ENCODE measurements around the gene CACNA2D3.

CACNA2D3 gene

DNA sequence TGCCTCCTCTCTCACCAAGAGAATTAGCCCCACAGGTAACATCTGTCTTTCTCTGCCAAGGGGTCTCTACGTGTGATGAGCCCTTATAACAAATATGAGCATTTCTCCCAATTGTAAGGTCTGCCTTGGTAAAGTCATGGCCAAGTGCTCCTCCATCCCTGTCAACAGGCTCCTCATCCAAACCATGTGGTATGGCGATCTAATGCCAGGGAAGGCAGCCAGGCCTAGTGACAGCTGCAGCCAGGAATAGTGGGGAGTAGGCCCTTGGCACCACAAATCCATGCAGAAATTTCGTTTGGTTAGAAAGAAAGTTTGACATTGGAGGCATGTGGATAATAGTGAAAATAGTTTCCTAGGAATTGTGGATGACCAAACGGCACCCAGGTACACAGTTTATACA lies 810.3 kb downstream of the CACNA2D3 start:
- no peak for DNase-seq (ENCODE audit: low spot score)
- no peak for TF ChIP-seq CTCF (IDR thresholded peaks at IDR 0.05; ENCODE audit: extremely low read depth, missing control alignments)

GRCh38 chr3:54935869-54936268 lies 813.5 kb downstream of the CACNA2D3 start:
- TF ChIP-seq CTCF (IDR thresholded peaks at IDR 0.05; ENCODE audit: extremely low read depth, missing control alignments) = no peak
- no peak for DNase-seq (ENCODE audit: low spot score)

DNA sequence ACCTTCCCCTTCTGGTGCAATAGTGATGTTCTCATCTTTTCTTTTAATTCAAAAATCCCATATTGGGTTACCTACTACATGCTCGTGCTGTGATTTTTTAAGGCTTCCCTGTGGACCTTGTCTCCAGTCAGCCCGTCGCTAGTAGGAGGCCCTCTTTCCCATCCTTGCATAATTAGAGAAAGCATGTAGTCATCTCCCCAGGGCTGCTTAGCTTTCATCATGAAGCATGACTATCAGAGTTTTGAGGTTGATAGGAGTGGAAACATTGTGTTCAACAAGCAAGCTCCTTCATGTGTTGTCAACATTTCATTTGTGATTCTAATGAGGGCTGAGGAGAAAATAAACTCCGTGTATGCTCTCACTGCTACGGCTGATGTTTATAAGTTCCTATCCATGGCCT lies 814.2 kb downstream of the CACNA2D3 start:
- no peak for TF ChIP-seq CTCF (IDR thresholded peaks at IDR 0.05; ENCODE audit: extremely low read depth, missing control alignments)
- DNase-seq (ENCODE audit: low spot score) = no peak

- TF ChIP-seq CTCF (IDR thresholded peaks at IDR 0.05; ENCODE audit: extremely low read depth, missing control alignments) = no peak
- DNase-seq (ENCODE audit: low spot score) = no peak
Measured at GRCh38 chr3:54939557-54940300, 817.4 kb downstream of the CACNA2D3 start.

GRCh38 chr3:54940971-54941370 lies 818.6 kb downstream of the CACNA2D3 start:
- DNase-seq (ENCODE audit: low spot score) = no peak

GRCh38 chr3:54941690-54942362 lies 819.5 kb downstream of the CACNA2D3 start:
- TF ChIP-seq CTCF (IDR thresholded peaks at IDR 0.05; ENCODE audit: extremely low read depth, missing control alignments) = no peak
- no peak for DNase-seq (ENCODE audit: low spot score)

More at GRCh38 chr3:54940971-54941370, 818.6 kb downstream of the CACNA2D3 start:
- no peak for TF ChIP-seq CTCF (IDR thresholded peaks at IDR 0.05; ENCODE audit: extremely low read depth, missing control alignments)

DNA sequence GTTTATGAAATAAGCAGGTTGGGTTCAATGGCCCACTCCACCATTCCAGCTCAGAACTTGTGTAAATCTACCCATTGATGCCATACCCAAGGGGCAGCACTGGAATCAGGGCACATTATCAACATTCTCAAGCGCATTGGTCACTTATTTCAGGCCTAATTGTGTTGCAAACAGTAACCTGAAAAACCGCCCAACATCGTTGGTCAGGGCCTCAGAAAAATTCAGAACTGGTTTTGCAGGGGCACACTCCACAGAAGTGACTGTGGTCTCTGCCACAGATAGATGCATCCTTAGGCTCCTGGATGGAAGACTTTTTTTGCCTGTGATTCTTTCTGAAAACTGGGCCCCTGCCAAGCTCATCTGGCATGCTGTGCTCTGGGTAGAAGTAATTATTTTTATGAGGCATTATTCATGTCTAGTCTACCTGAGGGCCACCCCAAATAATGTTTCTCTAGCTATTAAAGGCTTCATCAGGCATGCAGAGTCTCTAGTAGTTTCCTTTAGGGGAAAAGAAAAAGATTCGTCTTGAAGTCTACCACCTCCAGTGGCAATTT lies 827.2 kb downstream of the CACNA2D3 start:
- TF ChIP-seq CTCF (IDR thresholded peaks at IDR 0.05; ENCODE audit: extremely low read depth, missing control alignments) = no peak
- no peak for DNase-seq (ENCODE audit: low spot score)
